Measurements from ENCODE around the gene TTI1. TPM values are rescaled to one million over a fixed set of nuclear protein-coding genes. Genes with fewer than 3 reads are reported as not detected.

The TTI1 gene
- total RNA-seq, 2 experiments from 2014 or later, result 10.6 to 11.4 TPM

GRCh38 chr20:37933786-37934633 is 99.2 kb downstream of the TTI1 start:
- no peaks in the 10 kb centered on the region for H3K36me3 ChIP-seq (ENCODE audit: insufficient read depth, low read length)
- Mint-ChIP-seq H3K27ac (no peak overlapping the region), H3K9me3 (no peaks in the 10 kb centered on the region), H3K27me3 (peaks cover 16% of the 10 kb centered on the region), H3K4me3 (no peak overlapping the region), H3K36me3 (ENCODE audit: low read depth) (no peaks in the 10 kb centered on the region), H3K4me1 (ENCODE audit: low read depth) (no peaks in the 10 kb centered on the region)
- no peaks in the 10 kb centered on the region for H3K9me3 ChIP-seq (ENCODE audit: control insufficient read depth in 1 of 2, insufficient read depth in 1 of 2, low read length in 2 of 2)
- intact Hi-C loops (cut with DNase I, micrococcal nuclease), result no loop called here
- CTCF ChIA-PET, result no interaction called here
- POLR2A ChIA-PET, result no interaction called here
- H3K27ac ChIP-seq (ENCODE audit: low read depth in 1 of 2, low read length in 2 of 2), result no peak overlapping the region
- DNase-seq (no peak), ATAC-seq (ENCODE audit: poor library complexity) (no peak)
- H3K27me3 ChIP-seq (ENCODE audit: control insufficient read depth in 1 of 2, insufficient read depth in 2 of 2, low read length in 2 of 2), result peaks cover 0 to 2% of the 10 kb centered on the region in 2 experiments
- no peak for TF ChIP-seq CTCF (IDR thresholded peaks at IDR 0.05)
- no peaks in the 10 kb centered on the region for H3K4me1 ChIP-seq (ENCODE audit: insufficient read depth, low read length)
- H3K4me3 ChIP-seq (ENCODE audit: low read length), result no peak overlapping the region

Other genes starting within 250 kb of the TTI1 start
- gene VSTM2L, start 130.3 kb downstream of the TTI1 start, total RNA-seq, result not detected
- gene RPRD1B, start 290 bp upstream of the TTI1 start, total RNA-seq, result 10 to 100 TPM; 54.8 to 55.7 TPM
- gene TGM2, start 131.8 kb upstream of the TTI1 start, total RNA-seq, result under 1 TPM; 0.06 to 0.27 TPM
- gene KIAA1755, start 227.3 kb upstream of the TTI1 start, total RNA-seq, result not detected